H1 (cell line): ENCODE data around the gene CAPN7. TPM values are rescaled to one million over a fixed set of nuclear protein-coding genes. Genes with fewer than 3 reads are reported as not detected.

Source experiments
- CBX5 ChIP-seq: fragments of 300-800, 300-1000 bp; sonication (generic); IDR thresholded peaks from 2 replicates; pipeline ENCODE4 v1.7.1; 2016; ENCODE audit warnings: antibody characterized with exemption, low read length, low read depth
- FOSL1 ChIP-seq: IDR thresholded peaks from 2 replicates; pipeline ENCODE4 v1.6.1; 2011; ENCODE audit warnings: mild to moderate bottlenecking, low read depth, low read length, moderate library complexity; ENCODE audit not compliant: insufficient read depth
- HDAC2 ChIP-seq, 2 experiments: fragments of 300-600 bp in 1 of 2; sonication (generic) in 1 of 2; IDR thresholded peaks; 2 replicates each; pipeline ENCODE4 v1.6.1; 2011 to 2012; ENCODE audit warnings: low read depth in 2 of 2, low read length in 2 of 2, mild to moderate bottlenecking in 2 of 2, moderate library complexity in 2 of 2, borderline replicate concordance in 1 of 2, inconsistent platforms in 1 of 2
- SP4 ChIP-seq: IDR thresholded peaks from 2 replicates; pipeline ENCODE4 v1.6.1; 2012; ENCODE audit warnings: low read length, inconsistent platforms
- TAF1 ChIP-seq: IDR thresholded peaks from 2 replicates; pipeline ENCODE4 v1.6.1; 2011; ENCODE audit warnings: mild to moderate bottlenecking, low read depth, low read length
- polyA plus RNA-seq, 7 experiments: library from polyadenylated mRNA; depleted of rRNA in 3 of 7; stranded (reverse) in 5 of 7; unstranded in 2 of 7; fragments of >200 nt in 5 of 7; fragments of 200-250 nt in 2 of 7; gene quantifications; 1 replicate in 5 of 7; 2 replicates in 1 of 7; 4 replicates in 1 of 7; pipeline versions ENCODE4 v1.2.1 to v1.2.3, GENCODE V29; 2011 to 2013; ENCODE audit warnings: missing spikeins in 2 of 7, mixed read lengths in 2 of 7
- total RNA-seq: library from RNA; stranded (reverse); fragmentation: NEBNext Ultra II Directional; extraction: Animal tissue kit (Norgen Biotek cat#: 25700); gene quantifications from 2 replicates; pipeline ENCODE4 v1.2.1, GENCODE V29; 2021

The CAPN7 gene
- total and polyA plus RNA-seq, 2 of the 8 experiments (the other 6 are each of a cell fraction or from before 2014, with no cell fraction given) = 5.3 to 13.2 TPM

GRCh38 chr3:15288331-15289035 lies 82.4 kb downstream of the CAPN7 start (continued):
- TF ChIP-seq HDAC2 (IDR thresholded peaks at IDR 0.05; ENCODE audit: borderline replicate concordance in 1 of 2, low read depth in 2 of 2, low read length in 2 of 2) = no peak
- no peak for TF ChIP-seq SP4
- no peak for TF ChIP-seq CBX5
- no peak for TF ChIP-seq TAF1
- TF ChIP-seq FOSL1 = no peak
